Right atrium auricular region (tissue), 2 donors: ENCODE measurements around the gene SPINK6. TPM values are rescaled to one million over a fixed set of nuclear protein-coding genes. Genes with fewer than 3 reads are reported as not detected.

Source experiments
- DNase-seq: peaks from one replicate; pipeline ENCODE4 v3.0.0-alpha.2; 2019; ENCODE audit warnings: low spot score
- H3K27ac ChIP-seq, 2 donors: fragments of 200-600 bp; sonication (generic); 1 replicate in 1 of 2; 2 replicates in 1 of 2; pipeline ENCODE4 v1.5.1; 2016 to 2019
- H3K27me3 ChIP-seq, 2 donors: fragments of 200-600 bp; sonication (generic); one replicate each; pipeline versions ENCODE4 v1.5.1 to v1.6.0; 2017 to 2019
- H3K36me3 ChIP-seq: fragments of 200-600 bp; sonication (generic); one replicate; pipeline ENCODE4 v1.5.1; 2016
- H3K4me1 ChIP-seq, 2 donors: fragments of 200-600 bp; sonication (generic); one replicate each; pipeline versions ENCODE4 v1.5.1 to v1.6.0; 2017 to 2019
- H3K4me3 ChIP-seq, 2 donors: fragments of 200-600 bp; sonication (generic); 1 replicate in 1 of 2; 2 replicates in 1 of 2; pipeline ENCODE4 v1.5.1; 2017 to 2019; ENCODE audit warnings: mild to moderate bottlenecking in 1 of 2, moderate library complexity in 1 of 2
- H3K9me3 ChIP-seq, 2 donors: fragments of 200-600 bp; sonication (generic); one replicate each; pipeline ENCODE4 v1.5.1; 2019
- CTCF ChIP-seq, 2 donors: fragments of 200-600 bp; sonication (generic); IDR thresholded peaks; one replicate each; pipeline ENCODE4 v1.5.1; 2019; ENCODE audit warnings: antibody characterized with exemption in 2 of 2
- total RNA-seq, 2 donors: library from RNA; depleted of rRNA; stranded (reverse); fragments of >200 nt; gene quantifications; one replicate each; pipeline ENCODE4 v1.1.0, GENCODE V29; 2016

The SPINK6 gene
- total RNA-seq: not detected

GRCh38 chr5:148202531-148203203, at the start of gene SPINK6:
SPINK6 (plus strand) TSS chr5:148203042; CDS start chr5:148203097, 55 bp downstream.
- Histone ChIP-seq H3K27me3 (no peaks in the 10 kb centered on the region), H3K36me3 (no peaks in the 10 kb centered on the region), H3K4me3 (no peak within 1 kb of the TSS), H3K27ac (no peak within 1 kb of the TSS), H3K4me1 (no peaks in the 10 kb centered on the region), H3K9me3 (no peaks in the 10 kb centered on the region)
- TF ChIP-seq CTCF (IDR thresholded peaks at IDR 0.05): no peak
- no peak for DNase-seq

GRCh38 chr5:148156609-148157008, 46.2 kb upstream of the SPINK6 start:
- H3K9me3 ChIP-seq: peaks cover 0 to 8% of the 10 kb centered on the region in 2 donors
- no peaks in the 10 kb centered on the region for H3K4me1 ChIP-seq
- no peak for TF ChIP-seq CTCF (IDR thresholded peaks at IDR 0.05)
- H3K4me3 ChIP-seq: no peak overlapping the region
- DNase-seq: no peak
- no peaks in the 10 kb centered on the region for H3K36me3 ChIP-seq
- H3K27ac ChIP-seq: no peak overlapping the region
- no peaks in the 10 kb centered on the region for H3K27me3 ChIP-seq

- no peak overlapping the region for H3K27ac ChIP-seq
- no peak overlapping the region for H3K4me3 ChIP-seq
- no peaks in the 10 kb centered on the region for H3K27me3 ChIP-seq
- no peaks in the 10 kb centered on the region for H3K36me3 ChIP-seq
- TF ChIP-seq CTCF (IDR thresholded peaks at IDR 0.05): no peak
- no peak for DNase-seq
- peaks cover 0 to under 1% of the 10 kb centered on the region in 2 donors for H3K9me3 ChIP-seq
- H3K4me1 ChIP-seq: peaks cover 0 to 7% of the 10 kb centered on the region in 2 donors
Measured at GRCh38 chr5:148162038-148162437, 40.8 kb upstream of the SPINK6 start.

GRCh38 chr5:148163345-148163744, 39.5 kb upstream of the SPINK6 start:
- H3K9me3 ChIP-seq: no peaks in the 10 kb centered on the region
- no peak overlapping the region for H3K4me3 ChIP-seq
- H3K27ac ChIP-seq: no peak overlapping the region
- DNase-seq: no peak
- no peaks in the 10 kb centered on the region for H3K36me3 ChIP-seq
- no peak for TF ChIP-seq CTCF (IDR thresholded peaks at IDR 0.05)
- H3K4me1 ChIP-seq: peaks cover 0 to 7% of the 10 kb centered on the region in 2 donors
- H3K27me3 ChIP-seq: no peaks in the 10 kb centered on the region

- no peak for DNase-seq
- H3K27me3 ChIP-seq: no peaks in the 10 kb centered on the region
- peaks cover 0 to 7% of the 10 kb centered on the region in 2 donors for H3K4me1 ChIP-seq
- H3K9me3 ChIP-seq: no peaks in the 10 kb centered on the region
- TF ChIP-seq CTCF (IDR thresholded peaks at IDR 0.05): no peak
- no peak overlapping the region for H3K4me3 ChIP-seq
- no peak overlapping the region for H3K27ac ChIP-seq
- no peaks in the 10 kb centered on the region for H3K36me3 ChIP-seq
Measured at GRCh38 chr5:148166550-148167283, 36.1 kb upstream of the SPINK6 start.
